ENCODE measurements around the gene GZMM.

Gene GZMM

DNA sequence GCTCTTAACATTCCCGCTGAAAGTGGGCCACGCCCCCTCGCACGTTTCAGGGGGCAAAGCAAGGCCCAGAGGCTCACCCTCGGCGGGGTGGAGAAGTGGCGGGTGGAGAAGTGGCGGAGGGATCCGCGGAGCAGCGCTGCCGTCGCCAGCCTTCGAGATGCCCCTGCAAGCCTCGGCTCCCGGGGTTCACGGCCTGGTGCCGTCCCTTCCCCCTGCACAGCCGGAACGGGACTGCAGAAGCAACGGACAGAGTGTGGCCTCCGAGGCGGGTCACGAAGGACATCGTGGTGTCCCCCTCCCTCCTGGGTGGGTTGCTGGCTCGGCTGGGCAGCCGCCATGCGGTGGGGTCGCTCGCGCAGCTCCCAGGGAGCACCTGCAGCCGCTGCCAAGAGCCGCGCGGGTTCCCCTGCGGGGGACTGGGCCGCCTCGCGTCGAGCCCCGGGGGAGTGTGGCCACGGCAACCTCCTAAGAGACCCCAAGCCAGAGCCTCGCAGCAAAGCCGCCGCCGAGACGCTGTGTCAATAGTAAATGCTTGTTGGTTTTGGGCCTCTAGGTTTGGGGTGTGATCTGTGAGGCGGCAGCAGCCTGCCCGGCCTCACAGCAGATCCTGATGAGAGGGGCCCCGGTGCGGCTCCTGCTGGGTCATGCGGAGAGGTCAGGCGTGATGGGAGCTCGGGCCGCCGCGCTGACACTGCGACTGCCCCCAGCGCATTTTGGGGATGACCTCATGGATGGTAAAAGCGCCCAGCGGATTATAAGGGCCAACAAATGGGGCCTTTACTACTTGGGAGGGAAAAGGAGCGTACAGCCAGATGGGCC, 31.1 kb upstream of the GZMM start:
- peak; percentile 91 for DNase-seq

DNA sequence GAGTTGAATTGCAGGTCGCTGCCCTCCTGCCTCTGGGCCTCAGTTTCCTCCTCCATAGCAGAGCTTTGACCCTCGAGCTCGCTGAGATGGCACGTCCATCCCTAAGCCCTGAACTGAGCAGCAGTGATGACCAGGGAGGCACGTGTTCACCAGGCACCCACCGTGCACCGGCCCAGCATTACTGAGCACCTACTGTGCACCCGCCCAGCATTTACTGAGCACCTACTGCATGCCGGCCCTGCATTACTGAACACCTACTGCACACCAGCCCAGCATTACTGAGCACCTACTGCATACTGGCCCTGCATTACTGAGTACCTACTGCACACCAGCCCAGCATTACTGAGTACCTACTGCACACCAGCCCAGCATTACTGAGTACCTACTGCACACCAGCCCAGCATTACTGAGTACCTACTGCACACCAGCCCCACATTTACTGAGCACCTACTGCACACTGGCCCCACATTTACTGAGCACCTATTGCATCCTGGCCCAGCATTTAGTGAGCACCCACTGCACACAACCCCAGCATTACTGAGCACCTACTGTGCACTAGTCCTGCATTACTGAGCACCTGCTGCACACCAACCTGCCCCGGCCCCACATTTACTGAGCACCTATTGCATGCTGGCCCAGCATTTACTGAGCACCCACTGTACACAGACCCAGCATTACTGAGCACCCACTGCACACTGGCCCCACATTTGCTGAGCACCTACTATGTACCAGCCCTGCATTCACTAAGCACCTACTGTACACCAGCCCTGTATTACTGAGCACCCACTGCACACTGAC, 30.3 kb upstream of the GZMM start:
- no peak for DNase-seq

DNA sequence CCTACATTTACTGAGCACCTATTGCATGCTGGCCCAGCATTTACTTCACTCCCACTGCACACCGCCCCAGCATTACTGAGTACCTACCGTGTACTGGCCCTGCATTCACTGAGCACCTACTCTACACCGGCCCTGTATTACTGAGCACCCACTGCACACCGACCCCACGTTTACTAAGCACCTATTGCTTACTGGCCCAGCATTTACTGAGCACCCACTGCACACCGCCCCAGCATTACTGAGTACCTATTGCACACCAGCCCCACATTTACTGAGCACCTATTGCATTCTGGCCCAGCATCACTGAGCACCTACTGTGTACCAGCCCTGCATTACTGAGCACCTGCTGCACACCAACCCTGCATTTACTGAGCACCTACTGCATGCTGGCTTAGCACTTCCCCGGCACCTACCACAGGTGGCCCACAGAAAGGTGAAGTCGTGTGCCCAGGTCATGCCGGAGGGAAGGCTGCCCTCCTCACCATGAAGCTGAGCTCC, 29.6 kb upstream of the GZMM start:
- no peak for DNase-seq

DNA sequence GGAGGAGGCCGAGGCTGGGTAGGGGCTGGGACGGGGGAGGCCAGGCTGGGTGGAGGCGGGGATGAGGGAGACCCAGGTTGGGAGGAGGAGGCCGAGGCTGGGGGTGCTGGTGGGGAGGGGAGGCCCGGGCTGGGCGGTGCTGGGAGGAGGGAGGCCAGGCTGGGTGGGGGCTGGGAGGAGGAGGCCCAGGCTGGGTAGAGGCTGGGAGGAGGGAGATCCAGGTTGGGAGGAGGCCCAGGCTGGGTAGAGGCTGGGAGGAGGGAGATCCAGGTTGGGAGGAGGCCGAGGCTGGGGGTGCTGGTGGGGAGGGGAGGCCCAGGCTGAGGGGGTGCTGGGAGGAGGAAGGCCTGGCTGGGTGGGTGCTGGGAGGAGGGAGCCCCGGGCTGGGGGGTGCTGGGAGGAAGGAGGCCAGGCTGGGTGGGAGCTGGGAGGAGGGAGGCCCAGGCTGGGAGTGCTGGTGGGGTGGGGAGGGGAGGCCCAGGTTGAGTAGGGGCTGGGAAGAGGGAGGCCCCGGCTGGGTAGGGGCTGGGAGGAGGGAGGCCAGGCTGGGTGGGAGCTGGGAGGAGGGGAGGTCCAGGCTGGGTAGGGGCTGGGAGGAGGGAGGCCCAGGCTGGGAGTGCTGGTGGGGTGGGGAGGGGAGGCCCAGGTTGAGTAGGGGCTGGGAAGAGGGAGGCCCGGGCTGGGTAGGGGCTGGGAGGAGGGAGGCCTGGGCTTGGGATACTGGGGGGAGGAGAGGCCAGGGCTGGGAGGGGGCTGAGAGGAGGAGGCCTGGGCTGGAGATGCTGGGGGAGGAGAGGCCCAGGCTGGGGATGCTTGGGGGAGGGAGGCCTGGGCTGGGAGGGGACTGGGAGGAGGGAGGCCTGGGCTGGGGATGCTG, 25.9 kb upstream of the GZMM start:
- DNase-seq = no peak

DNA sequence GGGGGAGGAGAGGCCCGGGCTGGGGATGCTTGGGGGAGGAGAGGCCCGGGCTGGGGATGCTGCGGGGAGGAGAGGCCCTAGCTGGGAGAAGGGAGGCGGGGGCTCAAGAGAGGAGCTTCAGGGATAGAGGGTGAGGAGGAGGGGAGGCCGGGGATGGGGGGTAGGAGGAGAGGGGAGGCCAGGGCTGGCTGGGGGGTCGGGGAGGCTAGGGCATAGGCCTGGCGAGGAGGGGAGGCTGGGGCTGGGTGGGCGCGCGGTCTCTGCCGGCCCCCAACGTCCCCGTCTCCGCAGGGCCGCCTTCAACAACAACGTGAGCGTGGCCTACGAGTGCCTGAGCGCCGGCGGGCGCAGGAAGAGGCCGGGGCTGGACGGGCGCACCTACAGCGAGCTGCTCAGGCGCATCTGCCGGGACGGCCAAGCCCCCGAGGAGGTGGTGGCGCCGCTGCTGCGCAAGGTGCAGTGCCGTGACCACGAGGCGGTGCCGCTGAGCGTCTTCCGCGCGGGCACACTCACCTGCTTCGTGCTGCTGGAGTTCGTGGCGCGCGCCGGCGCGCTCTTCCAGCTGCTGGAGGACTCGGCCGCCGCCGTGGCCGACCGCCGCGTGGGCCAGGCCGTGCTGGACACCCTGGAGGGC, 25.1 kb upstream of the GZMM start:
- DNase-seq = no peak

DNA sequence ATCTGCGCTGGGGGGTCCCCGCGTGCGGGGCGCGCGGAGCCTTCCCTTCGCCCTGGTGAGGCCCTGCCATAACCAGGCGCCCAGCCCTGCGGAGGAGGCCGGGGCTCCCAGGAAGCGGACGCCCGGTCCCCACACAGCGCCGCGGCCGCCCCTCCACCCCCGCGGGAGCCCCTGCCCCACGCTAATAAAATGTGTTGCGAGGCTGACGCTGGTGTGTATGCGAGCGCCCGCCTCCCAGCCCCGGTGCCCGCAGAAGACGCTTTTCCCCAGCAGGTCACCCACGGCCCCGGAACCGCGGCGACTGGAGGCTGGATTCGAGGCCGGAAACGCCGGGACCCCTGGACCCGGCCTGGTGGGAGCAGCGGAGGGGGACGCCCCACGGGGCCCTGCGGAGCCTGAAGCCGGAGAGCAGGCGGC, 24.4 kb upstream of the GZMM start:
- no peak for DNase-seq

DNA sequence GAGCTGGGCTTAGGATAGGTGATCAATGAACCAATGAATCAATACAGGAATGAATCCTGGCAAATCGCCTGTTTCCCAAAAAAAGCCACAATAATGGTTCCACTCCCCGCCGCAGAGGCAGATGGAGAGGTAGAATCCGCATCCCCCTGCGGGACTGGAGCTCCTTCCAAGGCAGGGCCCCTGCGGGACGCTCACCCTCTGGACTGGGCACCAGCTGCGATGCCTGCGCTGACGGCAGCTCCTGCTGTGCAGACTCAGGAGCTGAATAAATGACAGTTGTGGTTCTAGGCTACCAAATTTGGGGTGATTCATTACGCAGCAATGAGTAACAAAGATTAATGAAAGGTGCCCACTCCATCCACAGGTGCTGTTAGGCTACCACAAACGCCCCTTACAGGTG, 21.1 kb upstream of the GZMM start:
- no peak for DNase-seq

DNA sequence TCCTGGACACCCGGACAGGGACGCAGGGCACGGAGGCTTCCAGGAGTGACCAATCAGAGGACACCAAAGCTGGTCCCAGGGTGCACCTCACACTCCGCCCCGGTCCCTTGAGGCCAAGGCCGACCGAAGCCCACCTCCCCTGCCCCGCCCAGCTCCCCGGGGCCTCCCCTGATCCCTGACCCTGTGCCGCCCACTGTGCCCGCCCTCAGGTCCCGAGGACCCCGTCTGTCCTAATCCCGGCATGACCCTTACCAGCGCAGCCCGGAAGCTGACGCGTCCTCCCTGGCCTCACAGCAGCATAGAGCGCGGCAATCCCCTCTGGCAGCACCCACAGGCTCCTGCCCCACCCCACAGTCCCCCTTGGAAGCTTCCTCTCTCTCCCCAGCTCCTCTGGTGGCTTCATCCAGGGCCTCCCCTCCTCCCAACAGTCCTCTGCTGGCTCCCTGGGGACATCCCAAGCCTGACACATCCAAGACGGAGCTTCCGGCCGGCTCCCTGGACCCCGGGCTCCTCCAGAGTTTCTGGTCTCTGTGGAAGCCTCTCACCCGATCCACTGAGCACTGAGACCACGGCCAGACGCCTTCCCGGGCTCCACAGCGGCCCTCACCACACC, 19.7 kb upstream of the GZMM start:
- DNase-seq = no peak

DNA sequence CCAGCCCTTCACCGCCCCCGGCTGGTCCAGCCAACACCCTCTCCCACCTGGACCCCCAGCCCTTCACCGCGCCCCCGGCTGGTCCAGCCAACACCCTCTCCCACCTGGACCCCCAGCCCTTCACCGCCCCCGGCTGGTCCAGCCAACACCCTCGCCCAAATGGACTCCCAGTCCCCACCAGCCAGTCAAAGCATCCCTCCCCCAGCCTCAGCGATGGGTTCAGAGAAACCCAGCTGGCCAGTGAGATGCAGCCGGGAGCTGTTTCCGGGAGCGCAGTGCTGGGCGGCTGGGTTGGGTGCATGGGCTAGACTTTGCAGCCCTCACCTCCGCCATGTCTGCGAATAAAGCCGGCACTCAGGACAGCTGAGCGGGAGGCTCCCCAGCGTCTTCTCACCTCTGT, 18.8 kb upstream of the GZMM start:
- DNase-seq = no peak

DNA sequence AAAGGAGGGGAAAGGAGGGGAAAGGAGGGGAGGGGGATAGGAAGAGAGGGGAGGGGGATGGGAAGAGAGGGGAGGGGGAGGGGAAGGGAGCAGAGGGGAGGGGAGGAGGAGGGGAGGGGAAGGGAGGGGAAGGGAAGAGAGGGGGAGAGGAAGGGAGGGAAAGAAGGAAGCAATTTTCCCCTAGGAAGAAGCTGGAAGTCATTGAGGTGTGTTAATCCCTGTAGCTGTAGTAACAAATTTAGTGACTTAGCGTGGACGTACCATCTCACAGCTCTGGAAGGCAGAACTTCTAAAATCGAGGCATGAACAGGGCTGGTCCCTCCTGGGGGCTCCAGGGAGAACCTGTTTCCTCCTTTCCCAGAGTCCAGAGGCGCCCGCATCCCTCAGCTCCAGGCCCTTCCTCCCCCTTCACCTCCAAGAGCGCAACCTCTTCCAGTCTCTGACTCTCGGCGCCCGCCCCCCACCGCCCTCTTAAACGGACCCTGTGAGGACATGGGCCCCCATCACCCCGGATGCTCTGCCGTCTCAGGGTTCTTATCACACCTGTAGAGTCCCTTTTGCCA, 17.9 kb upstream of the GZMM start:
- DNase-seq = no peak

DNA sequence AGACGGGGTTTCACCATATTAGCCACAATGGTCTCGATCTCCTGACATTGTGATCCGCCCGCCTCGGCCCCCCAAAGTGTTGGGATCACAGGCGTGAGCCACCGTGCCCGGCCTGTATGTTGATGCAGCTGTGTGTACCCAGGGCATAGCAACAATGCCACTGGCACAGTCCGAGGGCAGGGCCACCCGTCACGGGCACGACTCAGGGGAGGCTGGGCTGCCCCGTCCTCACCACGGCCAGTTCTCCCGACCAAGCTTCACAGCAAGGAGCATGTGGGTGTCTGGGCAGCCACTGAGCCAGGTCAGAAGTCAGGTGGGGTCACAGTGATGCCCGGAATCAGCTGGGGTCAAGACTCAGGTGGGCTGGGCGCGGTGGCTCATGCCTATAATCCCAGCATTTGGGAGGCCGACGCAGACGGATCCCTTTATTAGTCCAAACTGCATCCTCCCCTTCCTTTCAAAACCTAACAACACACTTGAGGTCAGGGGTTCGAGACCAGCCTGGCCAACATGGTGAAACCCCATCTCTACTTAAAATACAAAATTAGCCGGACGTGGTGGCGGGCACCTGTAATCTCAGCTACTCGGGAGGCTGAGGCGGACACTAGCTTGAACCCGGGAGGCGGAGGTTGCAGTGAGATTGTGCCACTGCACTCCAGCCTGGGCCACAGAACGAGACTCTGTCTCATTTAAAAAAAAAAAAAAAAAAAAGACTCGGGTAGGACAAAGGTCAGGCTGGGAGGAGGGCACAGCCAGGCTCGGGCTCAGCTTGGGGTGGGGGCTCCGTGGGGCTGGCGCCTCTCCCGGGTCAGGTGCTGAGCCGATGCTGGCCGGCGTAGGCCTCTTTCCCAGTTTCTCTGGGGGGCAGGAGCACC, 13.5 kb upstream of the GZMM start:
- no peak for DNase-seq

DNA sequence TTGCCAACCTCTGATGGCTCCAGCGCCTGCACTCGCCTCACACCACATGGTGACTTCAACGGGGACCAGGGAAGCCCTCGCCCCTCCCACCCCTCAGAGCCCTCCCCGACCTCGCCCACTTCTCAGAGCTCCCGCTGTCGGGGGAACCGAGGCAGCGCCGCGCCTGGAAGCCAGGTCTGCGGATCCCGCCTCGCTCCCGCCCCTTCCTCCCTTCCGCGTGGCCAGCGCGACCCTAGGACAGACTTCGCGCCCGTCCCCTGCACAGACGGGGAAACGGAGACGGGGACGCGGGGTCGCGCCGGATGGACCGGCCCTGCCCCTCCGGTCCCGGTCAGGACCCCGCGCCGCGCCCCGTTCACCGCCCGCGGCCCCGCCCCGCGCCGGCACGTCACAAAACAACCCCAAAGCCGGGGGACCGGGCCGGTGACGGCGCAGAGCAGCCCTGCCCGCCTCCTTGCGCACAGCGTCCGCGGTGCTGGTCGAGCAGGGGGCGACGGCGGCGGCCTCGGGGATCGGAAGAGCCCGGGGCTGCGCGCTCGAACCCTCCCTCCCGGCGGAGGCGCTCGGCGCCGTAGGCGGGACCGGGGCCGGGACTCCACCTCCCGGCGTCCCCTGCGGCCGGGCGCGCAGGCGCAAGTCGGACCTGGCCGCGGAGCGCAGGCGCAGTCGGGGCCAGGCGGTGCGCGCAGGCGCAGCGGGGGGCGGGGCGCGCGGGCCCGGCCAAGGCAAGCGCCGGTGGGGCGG, 12.7 kb upstream of the GZMM start:
- peak; percentile 64 for DNase-seq

DNA sequence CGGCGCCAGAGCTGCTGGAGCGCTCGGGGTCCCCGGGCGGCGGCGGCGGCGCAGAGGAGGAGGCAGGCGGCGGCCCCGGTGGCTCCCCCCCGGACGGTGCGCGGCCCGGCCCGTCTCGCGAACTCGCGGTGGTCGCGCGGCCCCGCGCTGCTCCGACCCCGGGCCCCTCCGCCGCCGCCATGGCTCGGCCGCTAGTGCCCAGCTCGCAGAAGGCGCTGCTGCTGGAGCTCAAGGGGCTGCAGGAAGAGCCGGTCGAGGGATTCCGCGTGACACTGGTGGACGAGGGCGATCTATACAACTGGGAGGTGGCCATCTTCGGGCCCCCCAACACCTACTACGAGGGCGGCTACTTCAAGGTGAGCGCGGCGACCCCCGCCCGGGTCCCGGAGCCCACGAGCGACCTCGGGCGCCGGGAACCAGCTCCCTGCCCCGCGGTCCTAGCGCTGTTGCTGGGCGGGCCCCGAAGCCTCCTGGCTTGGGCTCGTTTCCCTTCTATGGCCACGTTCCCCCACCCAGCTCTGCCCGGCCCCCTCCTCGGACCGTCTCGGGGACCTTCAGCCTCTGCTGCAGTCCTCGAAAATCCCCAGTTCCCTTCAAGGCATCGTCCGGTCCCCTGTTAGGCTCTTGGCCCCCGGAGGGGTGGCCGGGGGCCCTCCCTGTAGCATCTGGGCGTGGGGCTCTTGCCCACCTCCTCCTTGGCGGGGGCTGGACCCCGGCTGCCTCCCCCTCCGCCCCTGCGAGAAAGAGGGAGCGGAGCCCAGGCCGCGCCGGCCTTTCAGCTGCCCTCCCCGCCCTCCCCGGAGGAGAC, 11.9 kb upstream of the GZMM start, which contains the start of gene CDC34:
TSS of gene CDC34 (plus strand) at position 8 of the 808 bp plus-strand sequence. CDS start at position 180, 172 bp downstream.
- DNase-seq = no peak

DNA sequence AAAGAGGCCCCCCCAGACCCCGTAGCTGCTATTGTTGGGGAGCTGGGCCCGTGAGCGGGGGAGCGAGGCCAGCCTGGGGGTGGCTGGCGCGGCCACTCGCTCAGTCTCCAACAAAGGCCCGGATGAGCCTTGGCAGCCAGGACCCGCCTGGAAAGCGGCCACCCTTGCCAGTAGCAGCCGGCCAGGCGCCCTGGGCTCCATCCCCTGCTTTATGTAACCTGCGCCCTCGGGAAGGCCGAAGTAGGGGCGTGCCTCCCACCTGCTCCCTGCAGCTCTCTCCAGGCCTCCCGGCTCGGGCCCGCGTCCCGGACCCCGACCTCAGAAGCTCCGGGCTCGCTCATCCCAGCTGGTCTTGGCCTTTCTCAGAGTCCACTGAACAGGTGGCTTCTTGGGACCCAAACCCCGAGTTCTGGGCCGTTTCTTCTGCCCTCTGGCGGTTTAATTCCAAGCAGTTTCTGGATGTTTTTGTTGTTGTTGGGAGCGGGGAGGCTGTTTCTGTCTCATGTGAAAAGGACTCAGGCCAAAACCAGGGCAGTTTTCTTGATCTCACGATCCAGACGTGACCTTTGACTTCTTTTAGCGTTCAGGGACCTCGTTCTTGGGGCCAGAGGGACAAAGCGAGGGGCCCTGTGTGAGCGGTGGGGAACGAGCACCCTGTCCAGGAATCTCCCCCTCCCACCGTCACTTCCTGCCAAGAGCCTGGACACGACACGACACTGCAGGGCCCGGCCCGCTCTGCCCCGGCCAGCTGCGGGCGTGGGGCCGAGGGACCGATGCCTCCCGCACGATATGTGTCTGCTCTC, 11.1 kb upstream of the GZMM start:
- DNase-seq = no peak

DNA sequence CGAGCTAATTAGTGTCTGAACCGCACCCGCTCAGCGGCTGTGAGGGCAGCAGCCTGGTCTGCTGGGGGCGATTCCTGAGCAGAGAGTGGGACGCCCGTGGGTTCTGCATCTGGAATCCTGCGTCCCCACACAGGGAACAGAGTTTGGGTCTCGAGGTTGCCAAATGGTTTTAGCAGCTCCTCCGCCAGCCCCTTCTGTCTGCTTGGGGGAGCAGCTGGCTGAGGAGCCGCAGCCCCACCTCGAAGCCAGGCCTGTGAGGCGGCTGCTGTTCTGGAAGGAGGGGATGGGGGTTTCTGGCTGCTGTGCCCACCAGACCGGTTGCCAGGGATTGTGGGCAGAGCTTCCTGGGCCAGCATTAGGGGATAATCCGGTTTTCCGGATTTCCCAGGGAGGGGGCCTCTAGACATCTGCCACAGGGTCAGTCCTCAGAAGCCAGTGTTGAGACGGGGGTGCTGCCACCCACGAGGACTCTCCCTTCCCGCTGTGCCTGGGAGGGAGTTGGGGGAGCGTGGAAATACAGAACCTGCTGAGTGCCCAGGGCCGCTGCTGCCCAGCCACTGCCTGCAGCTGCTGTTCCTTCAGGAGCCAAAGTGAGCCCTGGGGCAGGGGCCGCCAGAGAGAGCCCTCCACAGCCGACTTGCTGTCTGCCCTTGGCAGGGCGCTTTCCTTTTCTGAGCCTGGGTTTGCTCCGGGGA, 10.3 kb upstream of the GZMM start:
- no peak for DNase-seq

DNA sequence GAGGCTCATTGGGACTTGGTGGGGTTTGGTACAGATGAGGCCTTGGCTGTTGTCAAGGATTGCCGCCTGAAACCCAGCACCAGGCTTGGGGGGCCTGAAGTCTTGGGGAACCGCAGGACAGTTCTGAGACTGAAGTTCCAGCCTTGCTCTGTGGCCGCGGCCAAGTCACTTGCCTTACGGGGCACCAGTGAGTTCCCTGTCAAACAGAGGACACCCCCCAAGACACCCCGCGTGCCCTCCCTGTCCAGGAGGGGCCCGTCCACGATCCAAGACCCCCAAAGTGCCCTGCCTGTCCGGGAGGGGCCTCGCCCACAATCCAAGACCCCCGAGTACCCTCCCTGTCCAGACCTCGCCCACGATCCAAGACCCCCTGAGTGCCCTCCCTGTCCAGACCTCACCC, 9.8 kb upstream of the GZMM start:
- no peak for DNase-seq

Data from NCI-H510A (cell line).